ENCODE data around the gene EEF1A2. TPM values are rescaled to one million over a fixed set of nuclear protein-coding genes. Genes with fewer than 3 reads are reported as not detected.

The EEF1A2 gene
- not detected for total RNA-seq

DNA sequence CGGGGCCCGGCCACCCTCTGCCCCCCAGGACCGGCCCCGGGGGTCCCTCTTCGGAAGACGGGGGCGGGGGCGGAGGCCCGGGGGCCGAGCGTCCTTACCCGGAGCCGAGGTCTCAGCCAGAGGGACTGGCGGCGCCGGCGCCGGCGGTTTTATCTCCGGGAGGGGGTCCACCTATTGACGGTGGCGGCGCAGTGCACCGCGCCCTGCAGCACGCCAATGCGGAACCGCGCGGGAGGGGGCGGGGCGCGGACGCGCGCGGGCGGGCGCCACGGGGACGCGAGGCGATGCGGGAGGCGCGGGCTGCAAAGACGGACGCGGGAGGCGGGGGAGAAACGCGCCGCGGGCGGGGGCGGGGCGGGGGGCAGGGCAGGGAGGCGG lies at the start of gene EEF1A2:
Gene EEF1A2 (minus strand): TSS at position 124 of the 378 bp plus-strand sequence. CDS start 1,320 bp downstream, outside the sequence.
- no peak within 1 kb of the TSS for H3K27ac Mint-ChIP-seq
- ATAC-seq (peak; percentile 57), DNase-seq (peak; percentile 39)
- ChIA-PET CTCF (no interaction called here), POLR2A (no interaction called here)
- no peaks in the 10 kb centered on the region for H3K9me3 Mint-ChIP-seq (ENCODE audit: insufficient read depth)
- H3K4me1 Mint-ChIP-seq (ENCODE audit: low read depth): peaks cover 8% of the 10 kb centered on the region
- no peaks in the 10 kb centered on the region for H3K36me3 Mint-ChIP-seq (ENCODE audit: low read depth)
- H3K4me3 Mint-ChIP-seq: no peak within 1 kb of the TSS
- H3K27me3 Mint-ChIP-seq (ENCODE audit: low read depth): peaks cover 24% of the 10 kb centered on the region

DNA sequence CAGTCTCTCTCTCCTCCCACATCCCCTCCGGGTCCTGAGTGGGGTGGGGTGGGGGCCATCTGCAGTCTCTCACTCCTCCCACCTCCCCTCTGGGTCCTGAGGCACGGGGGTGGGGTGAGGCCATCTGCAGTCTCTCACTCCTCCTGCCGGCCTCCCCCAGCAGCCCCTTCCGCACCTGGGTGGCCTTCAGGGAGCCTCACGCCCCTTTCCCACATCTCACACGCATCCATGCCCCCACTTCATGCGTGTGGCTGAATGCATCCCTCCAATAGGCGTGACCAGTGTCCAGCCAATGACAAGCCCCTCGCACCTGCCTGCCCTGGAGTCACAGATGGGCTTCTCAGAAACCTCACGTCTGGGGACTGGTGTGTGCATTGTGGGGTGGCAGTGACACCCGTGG lies 49.7 kb upstream of the EEF1A2 start:
- no peak for ATAC-seq
- CTCF ChIA-PET: no interaction called here
- peaks cover 20% of the 10 kb centered on the region for H3K27me3 Mint-ChIP-seq (ENCODE audit: low read depth)

GRCh38 chr20:63547725-63548480 lies 49.0 kb upstream of the EEF1A2 start, which contains the start of gene SRMS:
SRMS (minus strand) TSS chr20:63547749; CDS start chr20:63547463, 286 bp downstream.
- no peak for DNase-seq
- H3K27me3 Mint-ChIP-seq (ENCODE audit: low read depth): peaks cover 20% of the 10 kb centered on the region
- H3K4me3 Mint-ChIP-seq: no peak within 1 kb of the TSS
- H3K4me1 Mint-ChIP-seq (ENCODE audit: low read depth): peaks cover 12% of the 10 kb centered on the region
- no peak for ATAC-seq
- no peak within 1 kb of the TSS for H3K27ac Mint-ChIP-seq
- CTCF ChIA-PET: no interaction called here
- no peaks in the 10 kb centered on the region for H3K36me3 Mint-ChIP-seq (ENCODE audit: low read depth)
- no peaks in the 10 kb centered on the region for H3K9me3 Mint-ChIP-seq (ENCODE audit: insufficient read depth)
- POLR2A ChIA-PET: interaction anchor here (1.8 kb wide), 1 partner anchor 27 kb away, joined by 6 read pairs; the partner anchor contains the start of gene PPDPF

More for the DNA sequence above, 49.7 kb upstream of the EEF1A2 start:
- no peak overlapping the region for H3K27ac Mint-ChIP-seq
- H3K4me1 Mint-ChIP-seq (ENCODE audit: low read depth): peaks cover 18% of the 10 kb centered on the region
- H3K9me3 Mint-ChIP-seq (ENCODE audit: insufficient read depth): no peaks in the 10 kb centered on the region
- DNase-seq: no peak
- POLR2A ChIA-PET: no interaction called here
- H3K4me3 Mint-ChIP-seq: no peak overlapping the region
- no peaks in the 10 kb centered on the region for H3K36me3 Mint-ChIP-seq (ENCODE audit: low read depth)

DNA sequence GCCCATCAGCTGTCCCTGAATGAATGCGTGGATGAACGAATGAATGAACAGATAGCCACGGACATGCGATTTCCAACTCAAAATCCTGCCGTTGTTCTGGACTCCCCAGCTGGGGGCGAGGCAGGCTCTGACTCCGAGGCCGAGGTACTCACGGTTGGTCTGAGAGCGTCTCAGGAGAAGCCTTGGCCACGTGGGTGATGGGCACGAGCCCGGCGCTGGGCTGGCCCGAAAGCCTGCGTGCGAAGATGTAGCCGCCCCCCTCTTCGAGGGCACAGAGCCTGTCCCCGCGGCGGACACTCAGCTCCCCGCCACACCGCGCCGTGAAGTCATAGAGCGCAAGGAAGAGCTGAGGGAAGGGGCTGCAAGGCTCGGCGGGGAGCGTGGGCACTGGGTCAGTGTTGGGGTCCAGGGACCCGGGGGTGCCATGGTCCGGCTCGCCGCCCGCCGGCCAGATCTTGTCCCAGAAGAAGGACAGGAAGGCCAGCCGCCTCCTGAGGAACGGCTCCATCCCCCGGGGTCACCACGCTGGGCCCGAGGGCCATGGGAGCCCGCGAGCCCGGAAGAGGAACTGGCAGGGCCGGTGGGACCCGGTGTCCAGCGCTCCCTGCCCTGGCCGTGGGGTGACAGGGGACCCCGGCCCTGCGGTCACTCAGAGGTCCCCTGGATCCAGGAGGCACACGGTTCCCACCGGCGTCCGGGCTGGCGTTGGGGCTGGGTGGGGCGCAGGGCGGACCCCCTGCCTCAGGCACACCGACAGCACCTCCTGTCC lies 48.3 kb upstream of the EEF1A2 start:
- H3K4me3 Mint-ChIP-seq: no peak overlapping the region
- ChIA-PET CTCF (interaction anchor here (1.3 kb wide), 1 partner anchor 9 kb away, joined by 3 read pairs; no protein-coding TSS in a partner anchor), POLR2A (interaction anchor here (0.9 to 1.8 kb wide), 2 partner anchors 26 to 27 kb away, joined by 3 to 6 read pairs; partner anchors contain the start of gene PPDPF)
- no peak for ATAC-seq
- no peaks in the 10 kb centered on the region for H3K9me3 Mint-ChIP-seq (ENCODE audit: insufficient read depth)
- no peak overlapping the region for H3K27ac Mint-ChIP-seq
- H3K4me1 Mint-ChIP-seq (ENCODE audit: low read depth): peaks cover 5% of the 10 kb centered on the region
- no peak for DNase-seq
- no peaks in the 10 kb centered on the region for H3K36me3 Mint-ChIP-seq (ENCODE audit: low read depth)
- H3K27me3 Mint-ChIP-seq (ENCODE audit: low read depth): peaks cover 20% of the 10 kb centered on the region

DNA sequence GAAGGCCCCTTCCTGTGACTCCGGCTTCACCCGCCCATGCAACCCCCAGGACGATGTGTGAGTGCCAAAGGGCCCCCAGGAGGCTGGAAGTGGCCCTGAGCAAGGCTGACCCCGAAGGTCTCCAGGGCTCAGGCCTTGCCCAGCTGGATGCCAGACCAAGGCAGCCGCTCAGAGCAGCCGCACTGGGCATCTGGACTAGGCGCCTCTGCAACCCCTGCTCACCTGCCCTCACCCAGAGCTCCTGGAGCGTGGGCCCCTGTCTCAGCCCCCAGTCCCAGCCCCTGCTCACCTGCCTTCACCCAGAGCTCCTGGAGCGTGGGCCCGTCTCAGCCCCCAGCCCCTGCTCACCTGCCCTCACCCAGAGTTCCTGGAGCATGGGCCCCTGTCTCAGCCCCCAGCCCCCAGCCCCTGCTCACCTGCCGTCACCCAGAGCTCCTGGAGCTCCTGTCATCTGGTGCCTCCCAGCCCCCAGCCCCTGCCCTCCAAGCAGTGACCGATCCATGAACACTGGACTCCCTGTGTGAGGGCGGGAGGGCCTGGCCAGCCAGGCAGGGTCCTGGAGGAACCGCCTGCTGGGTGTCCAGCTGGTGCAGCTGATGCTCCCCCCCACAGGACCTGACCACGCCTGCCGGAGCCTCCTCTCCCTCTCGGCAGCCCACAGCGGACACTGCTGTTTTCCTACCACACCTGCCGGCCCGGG lies 47.5 kb upstream of the EEF1A2 start:
- H3K36me3 Mint-ChIP-seq (ENCODE audit: low read depth): no peaks in the 10 kb centered on the region
- ChIA-PET CTCF (interaction anchor here (1.3 kb wide), 1 partner anchor 8 kb away, joined by 3 read pairs; no protein-coding TSS in a partner anchor), POLR2A (interaction anchor here (0.9 to 1.8 kb wide), 3 partner anchors 23 to 26 kb away, joined by 3 to 6 read pairs (median 3); partner anchors contain the start of gene PPDPF)
- peaks cover 2% of the 10 kb centered on the region for H3K4me1 Mint-ChIP-seq (ENCODE audit: low read depth)
- peaks cover 20% of the 10 kb centered on the region for H3K27me3 Mint-ChIP-seq (ENCODE audit: low read depth)
- no peaks in the 10 kb centered on the region for H3K9me3 Mint-ChIP-seq (ENCODE audit: insufficient read depth)
- no peak overlapping the region for H3K27ac Mint-ChIP-seq
- no peak overlapping the region for H3K4me3 Mint-ChIP-seq
- no peak for ATAC-seq
- DNase-seq: no peak

- peaks cover 15% of the 10 kb centered on the region for H3K27me3 Mint-ChIP-seq (ENCODE audit: low read depth)
- H3K36me3 Mint-ChIP-seq (ENCODE audit: low read depth): no peaks in the 10 kb centered on the region
- H3K27ac Mint-ChIP-seq: no peak overlapping the region
- no peaks in the 10 kb centered on the region for H3K9me3 Mint-ChIP-seq (ENCODE audit: insufficient read depth)
- no peak overlapping the region for H3K4me3 Mint-ChIP-seq
- no peak for DNase-seq
- POLR2A ChIA-PET: interaction anchor here (1.3 to 1.8 kb wide), 2 partner anchors 22 to 25 kb away, joined by 3 to 6 read pairs; partner anchors contain the start of gene PPDPF
- ATAC-seq: no peak
- CTCF ChIA-PET: interaction anchor here (1.3 kb wide), 1 partner anchor 8 kb away, joined by 3 read pairs; no protein-coding TSS in a partner anchor
- no peaks in the 10 kb centered on the region for H3K4me1 Mint-ChIP-seq (ENCODE audit: low read depth)
Observed at GRCh38 chr20:63545814-63546213, 46.9 kb upstream of the EEF1A2 start.

- no peaks in the 10 kb centered on the region for H3K4me1 Mint-ChIP-seq (ENCODE audit: low read depth)
- H3K4me3 Mint-ChIP-seq: no peak overlapping the region
- no peaks in the 10 kb centered on the region for H3K9me3 Mint-ChIP-seq (ENCODE audit: insufficient read depth)
- ChIA-PET CTCF (no interaction called here), POLR2A (interaction anchor here (1.3 kb wide), 1 partner anchor 22 kb away, joined by 3 read pairs; no protein-coding TSS in a partner anchor)
- H3K27me3 Mint-ChIP-seq (ENCODE audit: low read depth): peaks cover 14% of the 10 kb centered on the region
- H3K27ac Mint-ChIP-seq: no peak overlapping the region
- DNase-seq (no peak), ATAC-seq (no peak)
- no peaks in the 10 kb centered on the region for H3K36me3 Mint-ChIP-seq (ENCODE audit: low read depth)
Observed at GRCh38 chr20:63544958-63545516, 46.2 kb upstream of the EEF1A2 start.

- no peak overlapping the region for H3K27ac Mint-ChIP-seq
- CTCF ChIA-PET: interaction anchor here (0.6 kb wide), 1 partner anchor 102 kb away, joined by 3 read pairs; no protein-coding TSS in a partner anchor
- H3K4me3 Mint-ChIP-seq: no peak overlapping the region
- POLR2A ChIA-PET: no interaction called here
- peaks cover 9% of the 10 kb centered on the region for H3K27me3 Mint-ChIP-seq (ENCODE audit: low read depth)
- DNase-seq: no peak
- ATAC-seq: no peak
- no peaks in the 10 kb centered on the region for H3K4me1 Mint-ChIP-seq (ENCODE audit: low read depth)
- no peaks in the 10 kb centered on the region for H3K36me3 Mint-ChIP-seq (ENCODE audit: low read depth)
- no peaks in the 10 kb centered on the region for H3K9me3 Mint-ChIP-seq (ENCODE audit: insufficient read depth)
Observed at GRCh38 chr20:63544241-63544957, 45.5 kb upstream of the EEF1A2 start.

DNA sequence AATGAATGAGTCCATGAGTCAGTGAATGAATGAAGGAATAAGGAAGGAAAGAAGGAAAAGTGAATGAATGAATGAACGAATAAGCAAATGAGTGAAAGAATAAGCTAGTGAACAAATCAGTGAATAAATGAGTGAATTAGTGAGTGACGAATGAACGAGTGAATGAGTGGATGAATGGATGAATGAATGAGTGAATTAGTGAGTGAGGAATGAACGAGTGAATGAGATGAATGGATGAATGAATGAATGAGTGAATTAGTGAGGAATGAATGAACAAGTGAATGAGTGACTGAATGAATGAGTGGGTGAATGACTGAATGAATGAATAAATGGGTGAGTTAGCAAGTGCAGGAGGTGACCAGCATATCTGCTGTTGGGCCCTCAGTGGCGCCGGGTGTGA lies 44.9 kb upstream of the EEF1A2 start:
- Mint-ChIP-seq H3K27me3 (ENCODE audit: low read depth) (peaks cover 6% of the 10 kb centered on the region), H3K36me3 (ENCODE audit: low read depth) (no peaks in the 10 kb centered on the region), H3K9me3 (ENCODE audit: insufficient read depth) (no peaks in the 10 kb centered on the region), H3K4me3 (no peak overlapping the region), H3K4me1 (ENCODE audit: low read depth) (peaks cover 2% of the 10 kb centered on the region), H3K27ac (no peak overlapping the region)
- ChIA-PET CTCF (interaction anchor here (0.6 kb wide), 1 partner anchor 102 kb away, joined by 3 read pairs; no protein-coding TSS in a partner anchor), POLR2A (no interaction called here)
- ATAC-seq: no peak
- DNase-seq: no peak

GRCh38 chr20:63543131-63543530 lies 44.2 kb upstream of the EEF1A2 start:
- ChIA-PET POLR2A (no interaction called here), CTCF (no interaction called here)
- no peak overlapping the region for H3K27ac Mint-ChIP-seq
- no peak overlapping the region for H3K4me3 Mint-ChIP-seq
- DNase-seq: no peak
- no peaks in the 10 kb centered on the region for H3K36me3 Mint-ChIP-seq (ENCODE audit: low read depth)
- H3K9me3 Mint-ChIP-seq (ENCODE audit: insufficient read depth): no peaks in the 10 kb centered on the region
- ATAC-seq: no peak
- H3K27me3 Mint-ChIP-seq (ENCODE audit: low read depth): peaks cover 3% of the 10 kb centered on the region
- peaks cover 6% of the 10 kb centered on the region for H3K4me1 Mint-ChIP-seq (ENCODE audit: low read depth)

- peaks cover 9% of the 10 kb centered on the region for H3K4me1 Mint-ChIP-seq (ENCODE audit: low read depth)
- ATAC-seq: no peak
- POLR2A ChIA-PET: no interaction called here
- H3K27me3 Mint-ChIP-seq (ENCODE audit: low read depth): peaks cover 3% of the 10 kb centered on the region
- no peaks in the 10 kb centered on the region for H3K9me3 Mint-ChIP-seq (ENCODE audit: insufficient read depth)
- no peak for DNase-seq
- CTCF ChIA-PET: no interaction called here
- no peak overlapping the region for H3K27ac Mint-ChIP-seq
- H3K36me3 Mint-ChIP-seq (ENCODE audit: low read depth): no peaks in the 10 kb centered on the region
- H3K4me3 Mint-ChIP-seq: no peak overlapping the region
Observed at GRCh38 chr20:63542696-63543095, 43.8 kb upstream of the EEF1A2 start.

All from activated CD8-positive, alpha-beta T cell treated with anti-CD3 and anti-CD28 coated beads, Interleukin-2, amount 10 ng/mL, durations not matched to agents 7 days and 5 days (primary cell).